PC-9 (cell line): ENCODE measurements around the gene LYPLA2. TPM values are rescaled to one million over a fixed set of nuclear protein-coding genes. Genes with fewer than 3 reads are reported as not detected.

Experiments used
- BruUV-seq: library from RNA; stranded (reverse); fragments of 400-500 nt; replicated peaks from 2 replicates; lab custom pipeline; 2021; lab: Mats Ljungman, UMichigan
- CTCF ChIA-PET: fragments of 300-600 bp; sonication (Branson Sonifier 250); formaldehyde crosslinking; loops from one replicate; lab custom pipeline; 2022; ENCODE audit warnings: antibody characterized with exemption; lab: Charles Lee
- POLR2A ChIA-PET: fragments of 300-600 bp; sonication (Branson Sonifier 250); formaldehyde crosslinking; loops from one replicate; lab custom pipeline; 2022; ENCODE audit warnings: antibody characterized with exemption; ENCODE audit not compliant: unreplicated experiment; lab: Charles Lee
- DNase-seq, 2 experiments: peaks; one replicate each; pipeline versions ENCODE4 v3.0.0 to v3.0.0-alpha.2; 2015 to 2022; ENCODE audit warnings: mixed read lengths in 1 of 2
- H2AFZ ChIP-seq: fragments of 200-600 bp; sonication (generic); 2 replicates; pipeline ENCODE4 v1.8.1; 2017; ENCODE audit warnings: antibody characterized with exemption
- H3F3A ChIP-seq: fragments of 200-600 bp; sonication (generic); 2 replicates; pipeline ENCODE4 v1.8.1; 2017; ENCODE audit warnings: antibody characterized with exemption, mild to moderate bottlenecking, low read depth; ENCODE audit not compliant: insufficient read depth
- H3K27ac ChIP-seq: fragments of 200-600 bp; sonication (generic); 2 replicates; pipeline ENCODE4 v1.6.1; 2016; ENCODE audit warnings: mixed run types
- H3K27me3 ChIP-seq: fragments of 200-600 bp; sonication (generic); 2 replicates; pipeline ENCODE4 v1.6.1; 2016; ENCODE audit warnings: low read depth, mixed run types; ENCODE audit not compliant: insufficient read depth
- H3K36me3 ChIP-seq: fragments of 200-600 bp; sonication (generic); 2 replicates; pipeline ENCODE4 v1.6.1; 2016; ENCODE audit warnings: low read depth, mixed run types
- H3K4me1 ChIP-seq: fragments of 200-600 bp; sonication (generic); replicated peaks from 2 replicates; pipeline ENCODE4 v1.6.1; 2016; ENCODE audit warnings: mixed run types; ENCODE audit not compliant: insufficient read depth
- H3K4me2 ChIP-seq: fragments of 200-600 bp; sonication (generic); 2 replicates; pipeline ENCODE4 v1.6.1; 2017; ENCODE audit warnings: mixed run types
- H3K4me3 ChIP-seq: fragments of 200-600 bp; sonication (generic); 2 replicates; pipeline ENCODE4 v1.6.1; 2016; ENCODE audit warnings: mixed run types
- H3K79me2 ChIP-seq: fragments of 200-600 bp; sonication (generic); 2 replicates; pipeline ENCODE4 v1.6.1; 2017; ENCODE audit warnings: low read depth, mixed run types
- H3K9me2 ChIP-seq: fragments of 200-600 bp; sonication (generic); 2 replicates; pipeline ENCODE4 v1.8.1; 2017; ENCODE audit warnings: mild to moderate bottlenecking; ENCODE audit not compliant: insufficient read depth
- H3K9me3 ChIP-seq: fragments of 200-600 bp; sonication (generic); 2 replicates; pipeline ENCODE4 v1.8.1; 2016; ENCODE audit warnings: low read depth; ENCODE audit not compliant: insufficient read depth
- H4K20me1 ChIP-seq: fragments of 200-600 bp; sonication (generic); 2 replicates; pipeline ENCODE4 v1.8.1; 2017; ENCODE audit not compliant: insufficient read depth
- CTCF ChIP-seq: fragments of 200-600 bp; sonication (generic); conservative IDR thresholded peaks from 2 replicates; pipeline ENCODE4 v1.6.1; 2017; ENCODE audit warnings: mixed run types, antibody characterized with exemption, mild to moderate bottlenecking, moderate library complexity
- EZH2 ChIP-seq: fragments of 200-600 bp; sonication (generic); IDR thresholded peaks from 2 replicates; pipeline ENCODE4 v1.8.0; 2017; ENCODE audit warnings: antibody characterized with exemption, low read depth
- intact Hi-C: fragments of 100-400 bp; cut with micrococcal nuclease; formaldehyde crosslinking; loops from one replicate; pipeline ENCODE4 v1.10.0; 2022; ENCODE audit not compliant: unreplicated experiment
- total RNA-seq: library from RNA; stranded (reverse); gene quantifications from 2 replicates; pipeline ENCODE4 v1.2.3, GENCODE V29; 2021

LYPLA2 gene
- total RNA-seq, 1 experiment from 2014 or later: 90.1 TPM

- no peak for DNase-seq
- BruUV-seq: no TSS peak
- peak overlapping the region; percentile 53; the same call in 1 of the 2 replicates for H2AFZ ChIP-seq
- TF ChIP-seq CTCF (no peak), EZH2 (no peak)
- H3K27ac ChIP-seq: peak overlapping the region; percentile 85
- POLR2A ChIA-PET: interaction anchor here (0.5 to 0.7 kb wide), 7 partner anchors 21 to 455 kb away, joined by 3 to 32 read pairs (median 5); partner anchors contain the start of genes HNRNPR and PITHD1
- H3K36me3 ChIP-seq: no peaks in the 10 kb centered on the region
- H3K9me2 ChIP-seq: no peaks in the 10 kb centered on the region
- intact Hi-C loops: loop anchor here (1.0 kb wide), 1 partner anchor 8 kb away; the partner anchor contains the start of gene LYPLA2
- H3K4me3 ChIP-seq: peak overlapping the region; percentile 72
- H3K79me2 ChIP-seq: no peaks in the 10 kb centered on the region
- H3K9me3 ChIP-seq: no peaks in the 10 kb centered on the region
- no peaks in the 10 kb centered on the region for H4K20me1 ChIP-seq
- no peaks in the 10 kb centered on the region for H3K27me3 ChIP-seq
- CTCF ChIA-PET: interaction anchor here (1.1 kb wide), 1 partner anchor 27 kb away, joined by 4 read pairs; no protein-coding TSS in a partner anchor
- peaks cover 14% of the 10 kb centered on the region for H3K4me1 ChIP-seq
- H3F3A ChIP-seq: peaks cover 10% of the 10 kb centered on the region; the same call in 1 of the 2 replicates
- H3K4me2 ChIP-seq: peak overlapping the region; percentile 82
Observed at GRCh38 chr1:23799255-23799569, 8.3 kb downstream of the LYPLA2 start.

DNA sequence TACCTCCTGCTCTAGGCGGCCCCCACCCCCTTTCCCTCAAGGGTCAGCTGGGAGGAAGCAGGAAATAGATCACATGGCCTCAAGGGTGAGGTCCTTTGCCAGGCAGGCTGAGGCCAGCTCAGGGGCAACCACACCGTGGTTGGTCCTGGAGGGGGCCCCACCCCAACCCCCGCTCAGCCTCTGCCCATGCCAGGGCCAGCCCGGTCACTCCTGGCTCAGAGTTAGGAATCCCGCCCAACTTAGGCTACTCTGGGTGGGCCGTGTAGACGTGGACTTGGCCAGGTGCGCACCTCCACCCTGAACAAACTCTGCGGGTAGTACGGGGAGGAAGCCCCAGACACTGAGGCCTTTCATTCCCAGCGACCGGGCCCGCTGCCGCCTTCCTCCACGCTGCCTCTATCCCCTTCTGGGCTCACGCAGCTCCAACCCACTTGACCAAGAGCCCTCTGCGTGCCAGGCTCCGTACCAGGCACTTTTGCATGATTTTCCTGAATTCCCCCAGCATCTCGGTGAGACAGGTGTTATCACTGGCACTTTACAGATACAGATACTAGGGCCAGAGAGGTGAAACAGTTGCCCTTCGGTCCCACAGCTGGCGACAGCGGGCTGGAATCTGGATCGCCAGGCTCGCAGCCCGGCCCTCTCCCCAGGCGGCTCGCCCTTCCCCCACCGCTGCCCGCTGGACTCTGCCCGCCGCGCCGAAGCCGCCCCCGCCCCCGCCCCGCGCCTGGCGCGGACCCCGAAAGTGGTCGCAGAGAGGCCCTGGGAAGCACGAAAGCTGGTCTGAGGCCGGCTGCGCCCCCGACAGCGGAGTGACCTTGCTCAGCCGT, 8.8 kb downstream of the LYPLA2 start:
- Histone ChIP-seq H3K27me3 (no peaks in the 10 kb centered on the region), H3K9me2 (no peaks in the 10 kb centered on the region), H3K36me3 (no peaks in the 10 kb centered on the region), H3K4me1 (peaks cover 14% of the 10 kb centered on the region), H2AFZ (peak overlapping the region; percentile 73; the same call in 1 of the 2 replicates), H3K79me2 (no peaks in the 10 kb centered on the region), H3K9me3 (no peaks in the 10 kb centered on the region), H3K4me2 (peak overlapping the region; percentile 82), H3F3A (peaks cover 10% of the 10 kb centered on the region; the same call in 1 of the 2 replicates), H4K20me1 (no peaks in the 10 kb centered on the region), H3K27ac (peak overlapping the region; percentile 85), H3K4me3 (peak overlapping the region; percentile 72)
- DNase-seq: peak; percentile 87 to 93
- CTCF ChIA-PET: interaction anchor here (1.1 kb wide), 1 partner anchor 28 kb away, joined by 4 read pairs; no protein-coding TSS in a partner anchor
- BruUV-seq: TSS peak; percentile 79
- POLR2A ChIA-PET: interaction anchor here (0.5 to 0.7 kb wide), 8 partner anchors 22 to 456 kb away, joined by 3 to 32 read pairs (median 4); partner anchors contain the start of genes HNRNPR and PITHD1
- intact Hi-C loops: loop anchor here (1.0 to 2.0 kb wide), 3 partner anchors 8 to 69 kb away; partner anchors contain the start of genes FUCA1, LYPLA2 and PITHD1
- TF ChIP-seq CTCF (no peak), EZH2 (no peak)
